ENCODE data around the gene IL23A. TPM values are rescaled to one million over a fixed set of nuclear protein-coding genes. Genes with fewer than 3 reads are reported as not detected.

The IL23A gene
- total and polyA plus RNA-seq, 2 of the 13 experiments (the other 11 are each of a cell fraction or from before 2014, with no cell fraction given): 0.33 to 0.35 TPM

DNA sequence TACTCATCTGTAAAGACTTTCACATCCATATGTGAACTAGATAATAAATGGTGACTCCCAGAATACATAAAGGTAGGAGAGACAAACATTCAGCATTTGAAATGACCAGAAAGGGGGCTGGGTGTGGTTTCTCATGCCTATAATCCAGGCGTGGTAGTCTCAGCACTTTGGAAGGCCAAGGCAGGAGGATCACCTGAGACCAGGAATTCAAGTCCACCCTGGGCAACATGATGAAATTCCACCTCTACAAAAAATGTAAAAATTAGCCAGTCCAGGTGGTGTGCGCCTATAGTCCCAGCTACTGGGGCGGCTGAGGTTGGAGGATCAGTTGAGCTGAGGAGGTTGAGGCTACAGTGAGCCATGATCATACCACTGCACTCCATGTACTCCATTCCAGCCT lies 34.4 kb upstream of the IL23A start (continued):
- TF ChIP-seq, protein P1, sequence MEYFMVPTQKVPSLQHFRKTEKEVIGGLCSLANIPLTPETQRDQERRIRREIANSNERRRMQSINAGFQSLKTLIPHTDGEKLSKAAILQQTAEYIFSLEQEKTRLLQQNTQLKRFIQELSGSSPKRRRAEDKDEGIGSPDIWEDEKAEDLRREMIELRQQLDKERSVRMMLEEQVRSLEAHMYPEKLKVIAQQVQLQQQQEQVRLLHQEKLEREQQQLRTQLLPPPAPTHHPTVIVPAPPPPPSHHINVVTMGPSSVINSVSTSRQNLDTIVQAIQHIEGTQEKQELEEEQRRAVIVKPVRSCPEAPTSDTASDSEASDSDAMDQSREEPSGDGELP (IDR thresholded peaks at IDR 0.05; ENCODE audit: borderline replicate concordance, low read depth): no peak
- TF ChIP-seq ZFP90 (CRISPR knock-in tag; IDR thresholded peaks at IDR 0.05; ENCODE audit: borderline replicate concordance): no peak

DNA sequence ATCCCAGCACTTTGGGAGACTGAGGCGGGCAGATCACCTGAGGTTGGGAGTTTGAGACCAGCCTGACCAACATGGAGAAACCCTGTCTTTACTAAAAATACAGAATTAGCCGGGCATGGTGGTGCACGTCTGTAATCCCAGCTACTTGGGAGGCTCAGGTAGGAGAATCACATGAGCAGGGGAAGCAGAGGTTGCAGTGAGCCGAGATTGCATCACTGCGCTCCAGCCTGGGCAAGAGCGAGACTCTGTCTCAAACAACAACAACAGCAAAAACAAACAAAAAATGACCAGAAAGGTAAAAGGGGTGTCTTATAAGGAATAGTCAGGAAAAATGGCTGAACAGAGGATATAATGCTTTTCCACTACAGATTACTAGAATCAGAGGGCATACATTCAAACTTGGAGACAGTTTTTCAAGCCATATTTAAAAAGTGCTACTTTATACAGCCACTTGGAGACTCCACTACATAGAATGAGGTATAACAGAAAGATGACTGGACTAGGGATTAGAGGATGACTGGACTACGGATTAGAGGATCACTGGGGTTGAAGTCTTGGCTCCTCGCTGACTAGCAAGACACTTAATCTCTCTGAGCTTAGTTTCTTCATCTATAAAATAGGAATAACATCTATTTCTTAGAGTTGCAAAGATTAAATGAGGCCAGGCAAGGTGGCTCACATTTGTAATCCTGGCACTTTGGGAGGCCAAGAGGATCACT lies 33.7 kb upstream of the IL23A start:
- ChIA-PET POLR2A (interaction anchor here (1.5 kb wide), 1 partner anchor 11 kb away, joined by 7 read pairs; the partner anchor contains the start of gene CNPY2), CTCF (ENCODE audit: low intra/inter-chr PET ratio, low total read pairs) (no interaction called here)
- Histone ChIP-seq H3K9ac (ENCODE audit: insufficient read depth, low read depth, low read length) (no peak overlapping the region), H3K4me3 (replicated peaks in 1 of 3; ENCODE audit: insufficient read depth in 1 of 3, low read depth in 2 of 3, low read length in 3 of 3) (no peak overlapping the region), H4K20me1 (ENCODE audit: insufficient read depth, low read length) (no peaks in the 10 kb centered on the region), H2AFZ (ENCODE audit: low read length) (no peak overlapping the region), H3K27me3 (ENCODE audit: control insufficient read depth in 1 of 2, insufficient read depth in 2 of 2, low read length in 2 of 2) (no peaks in the 10 kb centered on the region), H3K79me2 (ENCODE audit: insufficient read depth, low read length) (no peaks in the 10 kb centered on the region), H3K27ac (ENCODE audit: extremely low read length, insufficient read depth, low read length) (no peak overlapping the region), H3K4me2 (ENCODE audit: low read depth, low read length) (no peak overlapping the region), H3K36me3 (replicated peaks in 1 of 2; ENCODE audit: control insufficient read depth in 1 of 2, insufficient read depth in 2 of 2, low read length in 2 of 2) (peaks cover 7 to 15% of the 10 kb centered on the region in 2 experiments; a peak in 4 of 5 replicates), H3K4me1 (ENCODE audit: insufficient read depth, low read length) (peaks cover 29% of the 10 kb centered on the region), H3K9me3 (ENCODE audit: low read length) (no peaks in the 10 kb centered on the region)
- ATAC-seq (no peak), DNase-seq (ENCODE audit: low spot score) (no peak), FAIRE-seq (no peak)
- BruUV-seq (replicated peaks): no TSS peak
- 97% methylated on average over 8 of the region's 8 CpGs for WGBS (ENCODE audit: low lambda C conversion rate)
- intact Hi-C loops (cut with micrococcal nuclease; ENCODE audit: unreplicated experiment) (no loop called here), in situ Hi-C loops (cut with HindIII; ENCODE audit: extremely low pct_ligation_motif_present, low pct_unique_long_range_greater_than_20kb) (no loop called here)
- TF ChIP-seq HNF4G (IDR thresholded peaks at IDR 0.05; ENCODE audit: borderline replicate concordance, low read depth, low read length) (no peak), HNF4G (CRISPR knock-in tag; IDR thresholded peaks at IDR 0.05; ENCODE audit: borderline replicate concordance, low read depth) (no peak), ZFP36 (IDR thresholded peaks at IDR 0.05; ENCODE audit: borderline replicate concordance, low read depth, low read length, partially characterized antibody) (no peak), ZNF614 (CRISPR knock-in tag; IDR thresholded peaks at IDR 0.05; ENCODE audit: borderline replicate concordance) (no peak), GTF2F1 (IDR thresholded peaks at IDR 0.05; ENCODE audit: low read length) (no peak), TOE1 (CRISPR knock-in tag; IDR thresholded peaks at IDR 0.05) (no peak), IRX3 (CRISPR knock-in tag; IDR thresholded peaks at IDR 0.05; ENCODE audit: borderline replicate concordance, low read depth) (no peak), PPARG (CRISPR knock-in tag; conservative IDR thresholded peaks at IDR 0.05) (no peak), HCFC1 (IDR thresholded peaks at IDR 0.05; ENCODE audit: low read depth, low read length) (no peak), TBX3 (IDR thresholded peaks at IDR 0.05; ENCODE audit: borderline replicate concordance) (no peak)
- TF ChIP-seq, protein P2, sequence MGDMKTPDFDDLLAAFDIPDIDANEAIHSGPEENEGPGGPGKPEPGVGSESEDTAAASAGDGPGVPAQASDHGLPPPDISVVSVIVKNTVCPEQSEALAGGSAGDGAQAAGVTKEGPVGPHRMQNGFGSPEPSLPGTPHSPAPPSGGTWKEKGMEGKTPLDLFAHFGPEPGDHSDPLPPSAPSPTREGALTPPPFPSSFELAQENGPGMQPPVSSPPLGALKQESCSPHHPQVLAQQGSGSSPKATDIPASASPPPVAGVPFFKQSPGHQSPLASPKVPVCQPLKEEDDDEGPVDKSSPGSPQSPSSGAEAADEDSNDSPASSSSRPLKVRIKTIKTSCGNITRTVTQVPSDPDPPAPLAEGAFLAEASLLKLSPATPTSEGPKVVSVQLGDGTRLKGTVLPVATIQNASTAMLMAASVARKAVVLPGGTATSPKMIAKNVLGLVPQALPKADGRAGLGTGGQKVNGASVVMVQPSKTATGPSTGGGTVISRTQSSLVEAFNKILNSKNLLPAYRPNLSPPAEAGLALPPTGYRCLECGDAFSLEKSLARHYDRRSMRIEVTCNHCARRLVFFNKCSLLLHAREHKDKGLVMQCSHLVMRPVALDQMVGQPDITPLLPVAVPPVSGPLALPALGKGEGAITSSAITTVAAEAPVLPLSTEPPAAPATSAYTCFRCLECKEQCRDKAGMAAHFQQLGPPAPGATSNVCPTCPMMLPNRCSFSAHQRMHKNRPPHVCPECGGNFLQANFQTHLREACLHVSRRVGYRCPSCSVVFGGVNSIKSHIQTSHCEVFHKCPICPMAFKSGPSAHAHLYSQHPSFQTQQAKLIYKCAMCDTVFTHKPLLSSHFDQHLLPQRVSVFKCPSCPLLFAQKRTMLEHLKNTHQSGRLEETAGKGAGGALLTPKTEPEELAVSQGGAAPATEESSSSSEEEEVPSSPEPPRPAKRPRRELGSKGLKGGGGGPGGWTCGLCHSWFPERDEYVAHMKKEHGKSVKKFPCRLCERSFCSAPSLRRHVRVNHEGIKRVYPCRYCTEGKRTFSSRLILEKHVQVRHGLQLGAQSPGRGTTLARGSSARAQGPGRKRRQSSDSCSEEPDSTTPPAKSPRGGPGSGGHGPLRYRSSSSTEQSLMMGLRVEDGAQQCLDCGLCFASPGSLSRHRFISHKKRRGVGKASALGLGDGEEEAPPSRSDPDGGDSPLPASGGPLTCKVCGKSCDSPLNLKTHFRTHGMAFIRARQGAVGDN (CRISPR knock-in tag; IDR thresholded peaks at IDR 0.05): no peak

Measured in HepG2 (cell line).